ENCODE measurements around the gene RAMACL.

RAMACL gene

DNA sequence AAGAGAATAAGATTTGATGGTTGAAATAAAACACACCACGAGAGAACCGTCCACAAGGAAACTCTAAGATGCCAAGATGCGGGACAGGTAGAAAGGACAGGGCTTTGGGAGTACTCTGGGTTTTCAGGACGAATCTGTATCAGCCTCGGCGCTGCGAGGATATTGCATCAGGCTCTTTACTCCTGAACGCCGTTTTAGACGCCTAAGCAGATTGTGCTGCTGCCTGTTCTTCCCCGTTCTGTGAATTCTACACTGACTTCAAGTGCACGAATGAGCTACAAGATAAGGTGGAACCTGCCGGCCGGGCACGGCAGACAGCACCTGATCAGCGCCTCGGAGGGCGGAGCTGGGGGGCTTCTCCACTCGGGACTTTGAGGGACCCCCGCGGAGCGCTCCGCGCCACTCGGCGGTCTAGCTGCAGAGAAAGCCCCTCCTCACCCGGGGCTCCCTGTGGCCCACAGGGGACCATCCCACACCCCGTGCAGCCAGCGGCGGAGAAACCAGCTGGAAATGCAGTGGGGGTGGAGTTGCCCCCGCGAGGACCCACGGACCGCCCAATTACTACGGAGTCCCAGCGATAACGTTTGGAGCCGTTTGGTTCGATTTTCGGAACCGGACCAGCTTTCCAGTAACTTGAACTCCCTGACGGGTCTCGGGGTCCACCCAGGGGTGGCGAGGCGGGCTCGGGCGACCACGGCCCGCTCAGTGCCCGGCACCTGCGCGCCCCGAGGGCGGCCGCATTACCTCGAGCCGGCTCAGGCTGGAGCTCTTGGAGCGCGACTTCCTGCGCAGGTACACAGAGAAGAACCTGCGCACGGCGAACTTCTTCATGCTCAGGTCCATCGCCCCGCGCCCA, 39.9 kb upstream of the RAMACL start:
- intact Hi-C loops (cut with DNase I; ENCODE audit: low total_unique reads): loop anchor here (5.0 kb wide), 1 partner anchor 244 kb away; the partner anchor contains the start of gene MPC1
- no peaks in the 10 kb centered on the region for H3K27me3 ChIP-seq
- peak in 1 of 2 donors; percentile 34 for DNase-seq
- no peaks in the 10 kb centered on the region for H3K36me3 ChIP-seq
- no peaks in the 10 kb centered on the region for H3K9me3 ChIP-seq
- TF ChIP-seq, protein P1, sequence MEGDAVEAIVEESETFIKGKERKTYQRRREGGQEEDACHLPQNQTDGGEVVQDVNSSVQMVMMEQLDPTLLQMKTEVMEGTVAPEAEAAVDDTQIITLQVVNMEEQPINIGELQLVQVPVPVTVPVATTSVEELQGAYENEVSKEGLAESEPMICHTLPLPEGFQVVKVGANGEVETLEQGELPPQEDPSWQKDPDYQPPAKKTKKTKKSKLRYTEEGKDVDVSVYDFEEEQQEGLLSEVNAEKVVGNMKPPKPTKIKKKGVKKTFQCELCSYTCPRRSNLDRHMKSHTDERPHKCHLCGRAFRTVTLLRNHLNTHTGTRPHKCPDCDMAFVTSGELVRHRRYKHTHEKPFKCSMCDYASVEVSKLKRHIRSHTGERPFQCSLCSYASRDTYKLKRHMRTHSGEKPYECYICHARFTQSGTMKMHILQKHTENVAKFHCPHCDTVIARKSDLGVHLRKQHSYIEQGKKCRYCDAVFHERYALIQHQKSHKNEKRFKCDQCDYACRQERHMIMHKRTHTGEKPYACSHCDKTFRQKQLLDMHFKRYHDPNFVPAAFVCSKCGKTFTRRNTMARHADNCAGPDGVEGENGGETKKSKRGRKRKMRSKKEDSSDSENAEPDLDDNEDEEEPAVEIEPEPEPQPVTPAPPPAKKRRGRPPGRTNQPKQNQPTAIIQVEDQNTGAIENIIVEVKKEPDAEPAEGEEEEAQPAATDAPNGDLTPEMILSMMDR (IDR thresholded peaks at IDR 0.05): no peak
- peak overlapping the region; percentile 80 to 83 for H3K4me3 ChIP-seq
- peaks cover 0 to 40% (median 10%) of the 10 kb centered on the region in 4 donors for H3K4me1 ChIP-seq
- peak overlapping the region; percentile 65 to 68 for H3K27ac ChIP-seq

DNA sequence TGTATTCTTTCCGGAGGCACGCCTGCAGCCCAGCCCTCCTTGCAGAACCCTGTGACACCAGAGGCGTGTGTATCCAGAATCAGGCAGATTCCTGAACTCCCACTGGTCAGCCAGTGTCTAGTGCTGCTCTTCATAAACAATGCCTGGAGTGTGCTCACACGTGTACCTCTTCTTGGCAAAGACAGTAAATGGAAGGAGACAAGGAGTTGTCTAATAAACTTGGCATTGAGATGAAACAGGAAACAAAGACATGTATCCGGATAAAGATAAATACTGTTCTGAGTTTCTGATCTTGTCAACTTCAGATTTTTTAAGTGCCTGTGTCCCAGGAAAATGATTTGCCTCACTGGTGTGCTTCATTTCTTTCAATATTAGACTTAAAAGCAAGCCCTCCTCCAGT, 38.9 kb upstream of the RAMACL start:
- TF ChIP-seq, protein P1 (IDR thresholded peaks at IDR 0.05): no peak
- DNase-seq: no peak
- no peaks in the 10 kb centered on the region for H3K36me3 ChIP-seq
- no peaks in the 10 kb centered on the region for H3K9me3 ChIP-seq
- H3K27me3 ChIP-seq: no peaks in the 10 kb centered on the region
- H3K4me3 ChIP-seq: peak overlapping the region; percentile 80 to 83
- intact Hi-C loops (cut with DNase I; ENCODE audit: low total_unique reads): loop anchor here (5.0 kb wide), 1 partner anchor 243 kb away; the partner anchor contains the start of gene MPC1
- peak overlapping the region in 1 of 2 donors; percentile 65 for H3K27ac ChIP-seq
- H3K4me1 ChIP-seq: peaks cover 0 to 51% (median 20%) of the 10 kb centered on the region in 4 donors

DNA sequence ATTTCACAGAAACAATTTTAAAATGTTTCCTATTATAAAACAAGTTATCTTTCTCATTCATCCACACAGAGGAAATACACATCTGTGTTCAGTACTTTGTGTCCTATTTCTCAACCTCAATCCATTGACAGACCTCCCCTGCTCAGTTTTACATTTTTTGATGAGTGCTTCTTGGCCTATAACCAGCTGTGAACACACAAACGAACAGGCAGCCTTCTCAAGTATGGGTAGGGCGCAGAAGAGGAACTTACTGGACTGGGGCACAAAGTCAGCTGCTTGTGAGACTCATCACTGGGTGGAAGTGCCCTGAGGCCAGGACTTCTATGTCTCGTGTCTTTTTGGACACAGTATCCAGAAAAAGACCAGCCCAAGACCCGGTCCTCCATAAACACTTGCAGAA, 37.8 kb upstream of the RAMACL start:
- intact Hi-C loops (cut with DNase I; ENCODE audit: low total_unique reads): no loop called here

DNA sequence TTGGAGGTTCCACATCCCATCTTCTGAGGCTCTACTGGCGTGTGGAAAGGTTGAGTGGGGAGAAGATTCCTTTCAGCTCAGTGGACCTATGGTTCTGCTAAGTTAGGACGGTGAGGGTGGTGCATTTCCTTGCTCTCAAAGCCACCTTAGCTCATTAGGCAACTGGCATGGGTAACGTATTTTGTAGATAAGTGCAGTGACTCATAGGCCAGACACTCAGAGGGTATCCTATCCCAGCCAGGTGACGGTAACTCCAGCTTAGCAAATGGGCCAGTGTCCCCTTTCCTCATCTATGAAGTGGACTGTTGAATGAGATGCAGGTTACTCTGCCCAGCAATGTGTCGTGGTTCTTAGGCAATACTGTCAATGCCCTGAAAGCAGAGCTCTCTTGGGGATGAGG, 36.8 kb upstream of the RAMACL start:
- peaks cover 0 to 60% (median 22%) of the 10 kb centered on the region in 4 donors for H3K4me1 ChIP-seq
- TF ChIP-seq, protein P1 (IDR thresholded peaks at IDR 0.05): no peak
- H3K9me3 ChIP-seq: no peaks in the 10 kb centered on the region
- H3K36me3 ChIP-seq: peaks cover 0 to 2% (median 0%) of the 10 kb centered on the region in 3 donors
- intact Hi-C loops (cut with DNase I; ENCODE audit: low total_unique reads): no loop called here
- DNase-seq: no peak
- H3K27me3 ChIP-seq: no peaks in the 10 kb centered on the region
- H3K27ac ChIP-seq: no peak overlapping the region
- no peak overlapping the region for H3K4me3 ChIP-seq

More for the DNA sequence above, 37.8 kb upstream of the RAMACL start:
- no peaks in the 10 kb centered on the region for H3K36me3 ChIP-seq
- no peak overlapping the region for H3K4me3 ChIP-seq
- peaks cover 0 to 61% (median 27%) of the 10 kb centered on the region in 4 donors for H3K4me1 ChIP-seq
- TF ChIP-seq, protein P1 (IDR thresholded peaks at IDR 0.05): no peak
- no peaks in the 10 kb centered on the region for H3K27me3 ChIP-seq
- no peaks in the 10 kb centered on the region for H3K9me3 ChIP-seq
- peak; percentile 43 to 72 for DNase-seq
- H3K27ac ChIP-seq: no peak overlapping the region

DNA sequence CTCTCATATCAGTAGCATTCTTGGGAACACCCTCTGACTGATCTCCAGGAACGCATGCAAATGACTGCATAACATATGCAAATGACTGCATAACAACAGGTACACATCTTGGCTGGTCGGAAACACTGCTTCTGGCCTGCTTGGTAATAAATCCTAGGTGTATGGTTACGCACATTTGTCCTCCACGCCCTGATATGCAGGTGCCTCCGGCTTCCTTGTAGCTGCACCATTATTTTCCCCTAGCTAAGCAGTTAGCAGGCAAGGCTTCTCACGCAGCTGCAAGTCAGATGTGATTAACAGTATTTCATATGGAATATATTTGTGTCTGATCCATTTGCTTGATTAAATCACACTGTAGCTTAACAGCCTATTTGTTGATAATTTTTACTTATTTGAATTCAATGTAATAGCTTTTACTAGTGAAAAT, 34.6 kb upstream of the RAMACL start:
- Histone ChIP-seq H3K4me3 (no peak overlapping the region), H3K27me3 (no peaks in the 10 kb centered on the region), H3K9me3 (no peaks in the 10 kb centered on the region), H3K4me1 (peaks cover 0 to 56% (median 21%) of the 10 kb centered on the region in 4 donors), H3K27ac (peak overlapping the region in 1 of 2 donors; percentile 53), H3K36me3 (peaks cover 0 to 4% (median 0%) of the 10 kb centered on the region in 3 donors)
- intact Hi-C loops (cut with DNase I; ENCODE audit: low total_unique reads): loop anchor here (2.0 kb wide), 1 partner anchor 378 kb away; the partner anchor contains the start of gene CEP43
- DNase-seq: no peak
- TF ChIP-seq, protein P1 (IDR thresholded peaks at IDR 0.05): no peak

All from tibial artery (tissue), 4 donors.